ENCODE measurements around the gene SRC. TPM values are rescaled to one million over a fixed set of nuclear protein-coding genes. Genes with fewer than 3 reads are reported as not detected.

The SRC gene
- total and polyA plus RNA-seq, 8 donors: 21.3 to 78.4 (median 36.8) TPM

DNA sequence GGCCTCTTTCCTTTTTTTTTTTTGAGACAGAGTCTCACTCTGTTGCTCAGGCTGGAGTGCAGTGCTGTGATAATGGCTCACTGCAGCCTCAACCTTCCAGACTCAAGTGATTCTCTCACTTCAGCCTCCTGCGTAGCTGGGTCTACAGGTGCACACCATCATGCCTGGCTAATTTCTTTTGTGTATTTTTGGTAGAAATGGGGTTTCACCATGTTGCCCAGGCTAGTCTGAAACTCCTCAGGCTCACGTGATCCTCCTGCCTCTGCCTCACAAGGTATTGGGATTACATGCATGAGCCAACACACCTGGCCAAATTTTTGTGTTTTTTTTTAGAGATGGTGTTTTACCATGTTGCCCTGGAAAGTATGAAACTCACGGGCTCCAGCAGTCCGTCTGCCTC is 29.3 kb downstream of the SRC start:
- FAIRE-seq (no peak), ATAC-seq (no peak), DNase-seq (no peak)
- TF ChIP-seq, protein P1, sequence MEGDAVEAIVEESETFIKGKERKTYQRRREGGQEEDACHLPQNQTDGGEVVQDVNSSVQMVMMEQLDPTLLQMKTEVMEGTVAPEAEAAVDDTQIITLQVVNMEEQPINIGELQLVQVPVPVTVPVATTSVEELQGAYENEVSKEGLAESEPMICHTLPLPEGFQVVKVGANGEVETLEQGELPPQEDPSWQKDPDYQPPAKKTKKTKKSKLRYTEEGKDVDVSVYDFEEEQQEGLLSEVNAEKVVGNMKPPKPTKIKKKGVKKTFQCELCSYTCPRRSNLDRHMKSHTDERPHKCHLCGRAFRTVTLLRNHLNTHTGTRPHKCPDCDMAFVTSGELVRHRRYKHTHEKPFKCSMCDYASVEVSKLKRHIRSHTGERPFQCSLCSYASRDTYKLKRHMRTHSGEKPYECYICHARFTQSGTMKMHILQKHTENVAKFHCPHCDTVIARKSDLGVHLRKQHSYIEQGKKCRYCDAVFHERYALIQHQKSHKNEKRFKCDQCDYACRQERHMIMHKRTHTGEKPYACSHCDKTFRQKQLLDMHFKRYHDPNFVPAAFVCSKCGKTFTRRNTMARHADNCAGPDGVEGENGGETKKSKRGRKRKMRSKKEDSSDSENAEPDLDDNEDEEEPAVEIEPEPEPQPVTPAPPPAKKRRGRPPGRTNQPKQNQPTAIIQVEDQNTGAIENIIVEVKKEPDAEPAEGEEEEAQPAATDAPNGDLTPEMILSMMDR (IDR thresholded peaks at IDR 0.05): no peak
- Histone ChIP-seq H3K4me3 (no peak overlapping the region), H3K4me1 (peaks cover 0 to 6% (median 4%) of the 10 kb centered on the region in 3 donors), H3K36me3 (peaks cover 0 to 7% (median 4%) of the 10 kb centered on the region in 3 donors), H3K27me3 (no peaks in the 10 kb centered on the region), H3K9me3 (no peaks in the 10 kb centered on the region), H3K27ac (no peak overlapping the region)
- intact Hi-C loops (cut with DNase I): no loop called here
- WGBS, 2 donors: 97 to 98% methylated on average over 4 of the region's 4 CpGs

DNA sequence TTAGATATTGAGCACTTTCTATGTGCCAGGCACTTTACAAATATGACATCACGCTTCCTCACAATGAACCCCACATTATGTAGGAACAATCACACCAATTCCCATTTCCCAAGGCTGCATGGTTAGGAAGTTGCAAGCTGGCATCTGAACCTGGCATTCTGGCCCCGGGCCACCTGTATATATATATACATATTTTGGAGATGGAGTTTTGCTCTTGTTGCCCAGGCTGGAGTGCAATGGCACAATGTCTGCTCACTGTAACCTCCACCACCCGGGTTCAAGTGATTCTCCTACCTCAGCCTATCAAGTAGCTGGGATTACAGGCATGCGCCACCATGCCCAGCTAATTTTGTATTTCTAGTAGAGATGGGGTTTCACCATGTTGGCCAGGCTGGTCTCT is 30.4 kb downstream of the SRC start:
- Histone ChIP-seq H3K4me1 (peaks cover 0 to 16% (median 12%) of the 10 kb centered on the region in 3 donors), H3K27ac (no peak overlapping the region), H3K36me3 (peaks cover 0 to 7% (median 4%) of the 10 kb centered on the region in 3 donors), H3K27me3 (no peaks in the 10 kb centered on the region), H3K4me3 (no peak overlapping the region), H3K9me3 (no peaks in the 10 kb centered on the region)
- FAIRE-seq: no peak
- TF ChIP-seq, protein P1 (IDR thresholded peaks at IDR 0.05): no peak
- DNase-seq: no peak
- intact Hi-C loops (cut with DNase I): no loop called here
- ATAC-seq: no peak
- WGBS, 2 donors: 92% methylated on average over 4 of the region's 4 CpGs

DNA sequence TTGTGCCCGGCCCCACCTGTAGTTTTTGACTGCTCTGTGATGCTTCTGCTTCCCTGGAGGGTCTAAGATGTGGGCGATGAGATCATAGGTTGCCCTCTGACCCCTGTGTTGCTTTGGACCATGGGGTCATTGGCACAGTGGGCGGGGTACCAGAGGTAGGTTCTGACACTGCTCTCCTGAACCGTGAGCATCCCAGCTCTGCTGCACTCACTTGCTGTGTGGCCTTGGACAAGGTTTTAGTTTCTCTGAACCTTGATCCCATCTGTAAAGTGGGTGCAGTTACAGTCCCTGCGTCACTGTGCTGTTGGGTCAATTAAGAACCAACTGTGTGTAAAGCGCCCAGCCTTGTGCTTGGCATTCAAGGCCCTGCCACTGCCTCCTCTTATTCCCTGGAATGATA is 30.9 kb downstream of the SRC start:
- H3K27ac ChIP-seq: no peak overlapping the region
- FAIRE-seq (no peak), DNase-seq (no peak)

DNA sequence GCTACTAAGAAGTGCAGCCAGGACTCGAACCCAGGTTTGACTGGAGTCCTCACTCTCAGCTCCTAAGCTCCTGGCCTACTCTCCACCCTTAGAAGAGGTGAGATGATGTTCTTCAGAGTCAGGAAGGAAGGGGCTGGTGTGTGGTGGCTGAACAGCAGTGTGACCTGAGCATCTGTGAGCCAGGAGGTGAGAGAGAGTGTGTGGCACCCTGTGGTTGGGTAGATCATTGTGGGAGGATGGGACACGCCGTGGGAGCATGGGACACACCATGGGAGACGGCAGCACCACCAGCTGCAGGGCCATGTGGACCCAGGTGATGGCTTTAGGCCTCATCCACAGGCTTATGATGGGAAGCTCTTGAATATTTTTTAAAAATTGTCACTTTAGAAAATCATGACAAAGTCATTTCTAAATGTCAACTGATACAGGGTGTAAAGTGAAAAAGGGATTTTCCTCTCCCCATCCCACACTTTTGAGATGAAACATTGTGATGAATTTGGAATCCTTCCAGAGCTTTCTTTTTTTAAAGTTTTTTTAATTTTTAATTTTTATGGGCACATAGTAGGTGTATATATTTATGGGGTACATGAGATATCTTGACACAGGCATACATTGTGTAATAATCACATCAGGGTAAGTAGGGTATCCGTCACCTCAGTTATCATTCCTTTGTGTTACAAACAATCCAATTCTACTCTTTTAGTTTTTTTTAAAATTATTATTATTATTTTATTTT is 31.6 kb downstream of the SRC start:
- Histone ChIP-seq H3K4me1 (peaks cover 0 to 16% (median 12%) of the 10 kb centered on the region in 3 donors), H3K27ac (no peak overlapping the region), H3K36me3 (peaks cover 0 to 7% (median 4%) of the 10 kb centered on the region in 3 donors), H3K27me3 (no peaks in the 10 kb centered on the region), H3K9me3 (no peaks in the 10 kb centered on the region), H3K4me3 (no peak overlapping the region)
- DNase-seq (no peak), FAIRE-seq (no peak), ATAC-seq (no peak)
- TF ChIP-seq, protein P1 (IDR thresholded peaks at IDR 0.05): no peak
- WGBS, 2 donors: 85 to 88% methylated on average over 5 of the region's 5 CpGs
- intact Hi-C loops (cut with DNase I): no loop called here

More for the DNA sequence above, 30.9 kb downstream of the SRC start:
- Histone ChIP-seq H3K36me3 (peaks cover 0 to 7% (median 4%) of the 10 kb centered on the region in 3 donors), H3K27me3 (no peaks in the 10 kb centered on the region), H3K9me3 (no peaks in the 10 kb centered on the region), H3K4me1 (peaks cover 0 to 16% (median 12%) of the 10 kb centered on the region in 3 donors), H3K4me3 (no peak overlapping the region)
- intact Hi-C loops (cut with DNase I): no loop called here
- no peak for ATAC-seq
- TF ChIP-seq, protein P1 (IDR thresholded peaks at IDR 0.05): no peak
- WGBS, 2 donors: 86% methylated on average over 6 of the region's 6 CpGs

DNA sequence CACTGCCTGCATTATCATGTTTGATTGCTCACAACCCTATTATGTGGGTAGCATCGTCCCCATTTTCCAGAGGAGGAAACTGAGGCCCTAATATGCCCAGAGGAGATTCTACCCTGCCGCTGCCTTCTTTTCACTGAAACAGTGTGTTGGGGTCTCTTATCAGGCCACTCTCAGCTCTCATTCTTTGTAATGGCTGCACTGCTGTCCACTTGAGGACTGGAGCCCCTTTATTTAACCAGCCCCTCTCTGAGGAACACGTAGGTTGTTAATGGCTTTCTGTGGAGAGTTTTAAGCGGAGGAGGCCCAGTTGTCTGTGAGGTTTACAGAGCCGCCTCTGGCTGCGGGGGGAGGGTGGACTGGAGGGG is 32.5 kb downstream of the SRC start:
- intact Hi-C loops (cut with DNase I): no loop called here
- Histone ChIP-seq H3K4me1 (peaks cover 0 to 16% (median 12%) of the 10 kb centered on the region in 3 donors), H3K27me3 (no peaks in the 10 kb centered on the region), H3K27ac (no peak overlapping the region), H3K4me3 (no peak overlapping the region), H3K36me3 (peaks cover 0 to 7% (median 4%) of the 10 kb centered on the region in 3 donors), H3K9me3 (no peaks in the 10 kb centered on the region)
- ATAC-seq: no peak
- FAIRE-seq: no peak
- DNase-seq: no peak
- TF ChIP-seq, protein P1 (IDR thresholded peaks at IDR 0.05): no peak
- 89 to 91% methylated on average over 6 of the region's 6 CpGs for WGBS, 2 donors

Measured in pancreas (tissue), 10 donors.